ENCODE results near the gene HTT-AS.

- no peak for TF ChIP-seq POLR2A (IDR thresholded peaks at IDR 0.05)
- TF ChIP-seq, protein P1, sequence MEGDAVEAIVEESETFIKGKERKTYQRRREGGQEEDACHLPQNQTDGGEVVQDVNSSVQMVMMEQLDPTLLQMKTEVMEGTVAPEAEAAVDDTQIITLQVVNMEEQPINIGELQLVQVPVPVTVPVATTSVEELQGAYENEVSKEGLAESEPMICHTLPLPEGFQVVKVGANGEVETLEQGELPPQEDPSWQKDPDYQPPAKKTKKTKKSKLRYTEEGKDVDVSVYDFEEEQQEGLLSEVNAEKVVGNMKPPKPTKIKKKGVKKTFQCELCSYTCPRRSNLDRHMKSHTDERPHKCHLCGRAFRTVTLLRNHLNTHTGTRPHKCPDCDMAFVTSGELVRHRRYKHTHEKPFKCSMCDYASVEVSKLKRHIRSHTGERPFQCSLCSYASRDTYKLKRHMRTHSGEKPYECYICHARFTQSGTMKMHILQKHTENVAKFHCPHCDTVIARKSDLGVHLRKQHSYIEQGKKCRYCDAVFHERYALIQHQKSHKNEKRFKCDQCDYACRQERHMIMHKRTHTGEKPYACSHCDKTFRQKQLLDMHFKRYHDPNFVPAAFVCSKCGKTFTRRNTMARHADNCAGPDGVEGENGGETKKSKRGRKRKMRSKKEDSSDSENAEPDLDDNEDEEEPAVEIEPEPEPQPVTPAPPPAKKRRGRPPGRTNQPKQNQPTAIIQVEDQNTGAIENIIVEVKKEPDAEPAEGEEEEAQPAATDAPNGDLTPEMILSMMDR (IDR thresholded peaks at IDR 0.05) = no peak
Measured at GRCh38 chr4:3077796-3078195, 3.5 kb upstream of the HTT-AS start.

All from body of pancreas (tissue), 4 donors.